Measurements from ENCODE around the gene ABHD16A. TPM values are rescaled to one million over a fixed set of nuclear protein-coding genes. Genes with fewer than 3 reads are reported as not detected.

The ABHD16A gene
- total and polyA plus RNA-seq, 2 of the 13 experiments (the other 11 are each of a cell fraction or from before 2014, with no cell fraction given): 43.5 to 45.4 TPM

DNA sequence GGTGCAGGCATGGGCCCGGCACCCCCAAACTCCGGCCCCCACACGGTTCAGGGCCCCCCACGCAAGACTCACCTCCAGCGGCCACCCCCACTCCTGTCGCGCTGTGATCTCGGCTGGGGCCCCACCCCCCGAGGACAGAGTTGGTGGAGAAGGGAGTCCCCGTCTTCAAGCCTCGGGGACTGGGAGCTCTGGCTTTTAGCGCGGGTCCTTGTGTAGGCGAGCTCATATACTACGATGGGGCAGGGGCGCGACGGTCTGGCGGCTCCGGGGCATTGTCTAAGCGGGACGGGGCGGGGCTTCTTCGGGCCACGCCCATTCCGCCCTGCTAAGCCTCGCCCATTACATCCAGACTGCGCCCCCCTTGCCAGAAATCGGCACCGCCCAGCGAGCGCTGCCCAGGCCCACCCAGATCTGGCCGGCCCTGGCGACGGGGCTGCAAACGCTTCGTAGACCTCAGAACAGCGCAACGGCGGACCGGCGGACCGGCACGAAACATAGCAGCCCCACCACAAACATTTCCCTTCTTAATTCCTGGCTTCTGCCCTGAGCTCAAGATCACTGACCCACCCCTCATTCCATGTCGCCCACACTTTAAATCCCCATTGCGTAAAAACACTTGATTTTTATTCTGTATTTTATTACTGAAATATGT is 27.0 kb upstream of the ABHD16A start (continued):
- TF ChIP-seq, protein P1, sequence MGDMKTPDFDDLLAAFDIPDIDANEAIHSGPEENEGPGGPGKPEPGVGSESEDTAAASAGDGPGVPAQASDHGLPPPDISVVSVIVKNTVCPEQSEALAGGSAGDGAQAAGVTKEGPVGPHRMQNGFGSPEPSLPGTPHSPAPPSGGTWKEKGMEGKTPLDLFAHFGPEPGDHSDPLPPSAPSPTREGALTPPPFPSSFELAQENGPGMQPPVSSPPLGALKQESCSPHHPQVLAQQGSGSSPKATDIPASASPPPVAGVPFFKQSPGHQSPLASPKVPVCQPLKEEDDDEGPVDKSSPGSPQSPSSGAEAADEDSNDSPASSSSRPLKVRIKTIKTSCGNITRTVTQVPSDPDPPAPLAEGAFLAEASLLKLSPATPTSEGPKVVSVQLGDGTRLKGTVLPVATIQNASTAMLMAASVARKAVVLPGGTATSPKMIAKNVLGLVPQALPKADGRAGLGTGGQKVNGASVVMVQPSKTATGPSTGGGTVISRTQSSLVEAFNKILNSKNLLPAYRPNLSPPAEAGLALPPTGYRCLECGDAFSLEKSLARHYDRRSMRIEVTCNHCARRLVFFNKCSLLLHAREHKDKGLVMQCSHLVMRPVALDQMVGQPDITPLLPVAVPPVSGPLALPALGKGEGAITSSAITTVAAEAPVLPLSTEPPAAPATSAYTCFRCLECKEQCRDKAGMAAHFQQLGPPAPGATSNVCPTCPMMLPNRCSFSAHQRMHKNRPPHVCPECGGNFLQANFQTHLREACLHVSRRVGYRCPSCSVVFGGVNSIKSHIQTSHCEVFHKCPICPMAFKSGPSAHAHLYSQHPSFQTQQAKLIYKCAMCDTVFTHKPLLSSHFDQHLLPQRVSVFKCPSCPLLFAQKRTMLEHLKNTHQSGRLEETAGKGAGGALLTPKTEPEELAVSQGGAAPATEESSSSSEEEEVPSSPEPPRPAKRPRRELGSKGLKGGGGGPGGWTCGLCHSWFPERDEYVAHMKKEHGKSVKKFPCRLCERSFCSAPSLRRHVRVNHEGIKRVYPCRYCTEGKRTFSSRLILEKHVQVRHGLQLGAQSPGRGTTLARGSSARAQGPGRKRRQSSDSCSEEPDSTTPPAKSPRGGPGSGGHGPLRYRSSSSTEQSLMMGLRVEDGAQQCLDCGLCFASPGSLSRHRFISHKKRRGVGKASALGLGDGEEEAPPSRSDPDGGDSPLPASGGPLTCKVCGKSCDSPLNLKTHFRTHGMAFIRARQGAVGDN (CRISPR knock-in tag; IDR thresholded peaks at IDR 0.05): peak; percentile 87
- TF ChIP-seq POLR2G (IDR thresholded peaks at IDR 0.05; ENCODE audit: low read depth, low read length) (peak; percentile 97), YY1 (IDR thresholded peaks at IDR 0.05; ENCODE audit: insufficient read depth, insufficient replicate concordance, low read depth, low read length) (no peak), TBL1XR1 (IDR thresholded peaks at IDR 0.05; ENCODE audit: borderline replicate concordance, low read length, partially characterized antibody) (no peak), SRSF1 (optimal IDR thresholded peaks at IDR 0.05; ENCODE audit: low read depth, low read length) (peak; percentile 92), YEATS2 (CRISPR knock-in tag; IDR thresholded peaks at IDR 0.05; ENCODE audit: borderline replicate concordance) (no peak), ELF3 (CRISPR knock-in tag; IDR thresholded peaks at IDR 0.05) (no peak), KAT8 (CRISPR knock-in tag; IDR thresholded peaks at IDR 0.05) (peak; percentile 37; the same call in 1 of the 2 replicates)
- TF ChIP-seq, protein P2, sequence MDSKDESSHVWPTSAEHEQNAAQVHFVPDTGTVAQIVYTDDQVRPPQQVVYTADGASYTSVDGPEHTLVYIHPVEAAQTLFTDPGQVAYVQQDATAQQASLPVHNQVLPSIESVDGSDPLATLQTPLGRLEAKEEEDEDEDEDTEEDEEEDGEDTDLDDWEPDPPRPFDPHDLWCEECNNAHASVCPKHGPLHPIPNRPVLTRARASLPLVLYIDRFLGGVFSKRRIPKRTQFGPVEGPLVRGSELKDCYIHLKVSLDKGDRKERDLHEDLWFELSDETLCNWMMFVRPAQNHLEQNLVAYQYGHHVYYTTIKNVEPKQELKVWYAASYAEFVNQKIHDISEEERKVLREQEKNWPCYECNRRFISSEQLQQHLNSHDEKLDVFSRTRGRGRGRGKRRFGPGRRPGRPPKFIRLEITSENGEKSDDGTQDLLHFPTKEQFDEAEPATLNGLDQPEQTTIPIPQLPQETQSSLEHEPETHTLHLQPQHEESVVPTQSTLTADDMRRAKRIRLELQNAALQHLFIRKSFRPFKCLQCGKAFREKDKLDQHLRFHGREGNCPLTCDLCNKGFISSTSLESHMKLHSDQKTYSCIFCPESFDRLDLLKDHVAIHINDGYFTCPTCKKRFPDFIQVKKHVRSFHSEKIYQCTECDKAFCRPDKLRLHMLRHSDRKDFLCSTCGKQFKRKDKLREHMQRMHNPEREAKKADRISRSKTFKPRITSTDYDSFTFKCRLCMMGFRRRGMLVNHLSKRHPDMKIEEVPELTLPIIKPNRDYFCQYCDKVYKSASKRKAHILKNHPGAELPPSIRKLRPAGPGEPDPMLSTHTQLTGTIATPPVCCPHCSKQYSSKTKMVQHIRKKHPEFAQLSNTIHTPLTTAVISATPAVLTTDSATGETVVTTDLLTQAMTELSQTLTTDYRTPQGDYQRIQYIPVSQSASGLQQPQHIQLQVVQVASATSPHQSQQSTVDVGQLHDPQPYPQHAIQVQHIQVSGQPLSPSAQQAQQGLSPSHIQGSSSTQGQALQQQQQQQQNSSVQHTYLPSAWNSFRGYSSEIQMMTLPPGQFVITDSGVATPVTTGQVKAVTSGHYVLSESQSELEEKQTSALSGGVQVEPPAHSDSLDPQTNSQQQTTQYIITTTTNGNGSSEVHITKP (CRISPR knock-in tag; IDR thresholded peaks at IDR 0.05; ENCODE audit: low read depth): peak; percentile 69; the same call in 1 of the 2 replicates
- TF ChIP-seq, protein P3, sequence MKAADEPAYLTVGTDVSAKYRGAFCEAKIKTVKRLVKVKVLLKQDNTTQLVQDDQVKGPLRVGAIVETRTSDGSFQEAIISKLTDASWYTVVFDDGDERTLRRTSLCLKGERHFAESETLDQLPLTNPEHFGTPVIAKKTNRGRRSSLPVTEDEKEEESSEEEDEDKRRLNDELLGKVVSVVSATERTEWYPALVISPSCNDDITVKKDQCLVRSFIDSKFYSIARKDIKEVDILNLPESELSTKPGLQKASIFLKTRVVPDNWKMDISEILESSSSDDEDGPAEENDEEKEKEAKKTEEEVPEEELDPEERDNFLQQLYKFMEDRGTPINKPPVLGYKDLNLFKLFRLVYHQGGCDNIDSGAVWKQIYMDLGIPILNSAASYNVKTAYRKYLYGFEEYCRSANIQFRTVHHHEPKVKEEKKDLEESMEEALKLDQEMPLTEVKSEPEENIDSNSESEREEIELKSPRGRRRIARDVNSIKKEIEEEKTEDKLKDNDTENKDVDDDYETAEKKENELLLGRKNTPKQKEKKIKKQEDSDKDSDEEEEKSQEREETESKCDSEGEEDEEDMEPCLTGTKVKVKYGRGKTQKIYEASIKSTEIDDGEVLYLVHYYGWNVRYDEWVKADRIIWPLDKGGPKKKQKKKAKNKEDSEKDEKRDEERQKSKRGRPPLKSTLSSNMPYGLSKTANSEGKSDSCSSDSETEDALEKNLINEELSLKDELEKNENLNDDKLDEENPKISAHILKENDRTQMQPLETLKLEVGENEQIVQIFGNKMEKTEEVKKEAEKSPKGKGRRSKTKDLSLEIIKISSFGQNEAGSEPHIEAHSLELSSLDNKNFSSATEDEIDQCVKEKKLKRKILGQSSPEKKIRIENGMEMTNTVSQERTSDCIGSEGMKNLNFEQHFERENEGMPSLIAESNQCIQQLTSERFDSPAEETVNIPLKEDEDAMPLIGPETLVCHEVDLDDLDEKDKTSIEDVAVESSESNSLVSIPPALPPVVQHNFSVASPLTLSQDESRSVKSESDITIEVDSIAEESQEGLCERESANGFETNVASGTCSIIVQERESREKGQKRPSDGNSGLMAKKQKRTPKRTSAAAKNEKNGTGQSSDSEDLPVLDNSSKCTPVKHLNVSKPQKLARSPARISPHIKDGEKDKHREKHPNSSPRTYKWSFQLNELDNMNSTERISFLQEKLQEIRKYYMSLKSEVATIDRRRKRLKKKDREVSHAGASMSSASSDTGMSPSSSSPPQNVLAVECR (CRISPR knock-in tag; IDR thresholded peaks at IDR 0.05; ENCODE audit: borderline replicate concordance): no peak; the same call in 1 of the 2 replicates
- TF ChIP-seq, protein P4, sequence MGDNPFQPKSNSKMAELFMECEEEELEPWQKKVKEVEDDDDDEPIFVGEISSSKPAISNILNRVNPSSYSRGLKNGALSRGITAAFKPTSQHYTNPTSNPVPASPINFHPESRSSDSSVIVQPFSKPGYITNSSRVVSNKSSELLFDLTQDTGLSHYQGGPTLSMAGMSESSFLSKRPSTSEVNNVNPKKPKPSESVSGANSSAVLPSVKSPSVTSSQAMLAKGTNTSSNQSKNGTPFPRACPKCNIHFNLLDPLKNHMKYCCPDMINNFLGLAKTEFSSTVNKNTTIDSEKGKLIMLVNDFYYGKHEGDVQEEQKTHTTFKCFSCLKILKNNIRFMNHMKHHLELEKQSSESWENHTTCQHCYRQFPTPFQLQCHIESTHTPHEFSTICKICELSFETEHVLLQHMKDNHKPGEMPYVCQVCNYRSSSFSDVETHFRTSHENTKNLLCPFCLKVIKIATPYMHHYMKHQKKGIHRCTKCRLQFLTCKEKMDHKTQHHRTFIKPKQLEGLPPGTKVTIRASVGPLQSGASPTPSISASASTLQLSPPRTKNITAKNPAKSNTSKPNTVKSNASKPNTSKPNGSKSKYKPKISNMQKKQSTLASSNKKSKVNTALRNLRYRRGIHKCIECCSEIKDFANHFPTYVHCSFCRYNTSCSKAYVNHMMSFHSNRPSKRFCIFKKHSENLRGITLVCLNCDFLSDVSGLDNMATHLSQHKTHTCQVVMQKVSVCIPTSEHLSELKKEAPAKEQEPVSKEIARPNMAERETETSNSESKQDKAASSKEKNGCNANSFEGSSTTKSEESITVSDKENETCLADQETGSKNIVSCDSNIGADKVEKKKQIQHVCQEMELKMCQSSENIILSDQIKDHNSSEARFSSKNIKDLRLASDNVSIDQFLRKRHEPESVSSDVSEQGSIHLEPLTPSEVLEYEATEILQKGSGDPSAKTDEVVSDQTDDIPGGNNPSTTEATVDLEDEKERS (CRISPR knock-in tag; IDR thresholded peaks at IDR 0.05): peak; percentile 31
